MCF 10A (cell line): Measurements from ENCODE around the gene GMDS. TPM values are rescaled to one million over a fixed set of nuclear protein-coding genes. Genes with fewer than 3 reads are reported as not detected.

Experiments used
- BruUV-seq: library from RNA; stranded (reverse); fragments of 400-500 nt; replicated peaks from 2 replicates; lab custom pipeline; 2021; lab: Mats Ljungman, UMichigan
- CTCF ChIA-PET: fragments of 300-600 bp; sonication (Branson Sonifier 250); formaldehyde crosslinking; extraction: SDS; loops from one replicate; lab custom pipeline; 2021; ENCODE audit warnings: antibody characterized with exemption, inconsistent platforms; lab: Yijun Ruan, JAX
- POLR2A ChIA-PET: fragments of 300-600, 350-650 bp; sonication (Branson Sonifier 250); formaldehyde crosslinking; extraction: SDS; loops from one replicate; lab custom pipeline; 2020; ENCODE audit warnings: antibody characterized with exemption, inconsistent platforms; lab: Yijun Ruan, JAX
- DNase-seq: peaks from one replicate; pipeline ENCODE4 v3.0.0-alpha.2; 2018; ENCODE audit not compliant: unreplicated experiment
- H3K27ac Mint-ChIP-seq: one replicate; pipeline ENCODE4 v1.8.0; 2022; ENCODE audit warnings: mild to moderate bottlenecking, low read depth, mixed read lengths; ENCODE audit not compliant: unreplicated experiment
- H3K27me3 Mint-ChIP-seq: one replicate; pipeline ENCODE4 v1.8.0; 2022; ENCODE audit warnings: mixed read lengths; ENCODE audit not compliant: insufficient read depth, unreplicated experiment
- H3K36me3 Mint-ChIP-seq: one replicate; pipeline ENCODE4 v1.8.0; 2022; ENCODE audit warnings: mild to moderate bottlenecking, moderate library complexity, mixed read lengths; ENCODE audit not compliant: insufficient read depth, unreplicated experiment
- H3K4me1 Mint-ChIP-seq: one replicate; pipeline ENCODE4 v1.8.0; 2022; ENCODE audit warnings: mixed read lengths; ENCODE audit not compliant: insufficient read depth, unreplicated experiment
- H3K4me3 Mint-ChIP-seq: one replicate; pipeline ENCODE4 v1.8.0; 2022; ENCODE audit warnings: mild to moderate bottlenecking, moderate library complexity, mixed read lengths; ENCODE audit not compliant: unreplicated experiment
- H3K9me3 Mint-ChIP-seq: one replicate; pipeline ENCODE4 v1.8.0; 2022; ENCODE audit warnings: mixed read lengths; ENCODE audit not compliant: unreplicated experiment
- intact Hi-C: fragments of 100-400 bp; cut with micrococcal nuclease; formaldehyde crosslinking; loops from 2 replicates; pipeline ENCODE4 v1.14.1; 2022
- total RNA-seq: library from RNA; stranded (reverse); gene quantifications from 2 replicates; pipeline ENCODE4 v1.2.3, GENCODE V29; 2022
- TF ChIP-seq, protein P1 (sequence below): fragments of 200-600 bp; IDR thresholded peaks from one replicate; pipeline ENCODE4 v1.8.0; 2022; ENCODE audit warnings: antibody characterized with exemption, mild to moderate bottlenecking; ENCODE audit not compliant: unreplicated experiment

GMDS gene
- total RNA-seq, 1 experiment from 2014 or later: 24.9 TPM

- Mint-ChIP-seq H3K4me3 (no peak overlapping the region), H3K36me3 (no peaks in the 10 kb centered on the region), H3K9me3 (no peaks in the 10 kb centered on the region), H3K27me3 (no peaks in the 10 kb centered on the region), H3K4me1 (no peaks in the 10 kb centered on the region), H3K27ac (no peak overlapping the region)
- ChIA-PET CTCF (interaction anchor here (1.3 kb wide), 1 partner anchor 9 kb away, joined by 5 read pairs; no protein-coding TSS in a partner anchor), POLR2A (no interaction called here)
- DNase-seq: no peak
- BruUV-seq: no TSS peak
- TF ChIP-seq, protein P1, sequence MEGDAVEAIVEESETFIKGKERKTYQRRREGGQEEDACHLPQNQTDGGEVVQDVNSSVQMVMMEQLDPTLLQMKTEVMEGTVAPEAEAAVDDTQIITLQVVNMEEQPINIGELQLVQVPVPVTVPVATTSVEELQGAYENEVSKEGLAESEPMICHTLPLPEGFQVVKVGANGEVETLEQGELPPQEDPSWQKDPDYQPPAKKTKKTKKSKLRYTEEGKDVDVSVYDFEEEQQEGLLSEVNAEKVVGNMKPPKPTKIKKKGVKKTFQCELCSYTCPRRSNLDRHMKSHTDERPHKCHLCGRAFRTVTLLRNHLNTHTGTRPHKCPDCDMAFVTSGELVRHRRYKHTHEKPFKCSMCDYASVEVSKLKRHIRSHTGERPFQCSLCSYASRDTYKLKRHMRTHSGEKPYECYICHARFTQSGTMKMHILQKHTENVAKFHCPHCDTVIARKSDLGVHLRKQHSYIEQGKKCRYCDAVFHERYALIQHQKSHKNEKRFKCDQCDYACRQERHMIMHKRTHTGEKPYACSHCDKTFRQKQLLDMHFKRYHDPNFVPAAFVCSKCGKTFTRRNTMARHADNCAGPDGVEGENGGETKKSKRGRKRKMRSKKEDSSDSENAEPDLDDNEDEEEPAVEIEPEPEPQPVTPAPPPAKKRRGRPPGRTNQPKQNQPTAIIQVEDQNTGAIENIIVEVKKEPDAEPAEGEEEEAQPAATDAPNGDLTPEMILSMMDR: no peak
- intact Hi-C loops: no loop called here
Observed at GRCh38 chr6:1929931-1930330, 315.5 kb downstream of the GMDS start.

- H3K4me3 Mint-ChIP-seq: no peak overlapping the region
- H3K27ac Mint-ChIP-seq: no peak overlapping the region
- no peaks in the 10 kb centered on the region for H3K9me3 Mint-ChIP-seq
- BruUV-seq: no TSS peak
- H3K27me3 Mint-ChIP-seq: no peaks in the 10 kb centered on the region
- no peak for DNase-seq
- intact Hi-C loops: no loop called here
- POLR2A ChIA-PET: interaction anchor here (0.6 kb wide), 1 partner anchor 130 kb away, joined by 3 read pairs; no protein-coding TSS in a partner anchor
- TF ChIP-seq, protein P1: no peak
- CTCF ChIA-PET: no interaction called here
- H3K36me3 Mint-ChIP-seq: no peaks in the 10 kb centered on the region
- H3K4me1 Mint-ChIP-seq: no peaks in the 10 kb centered on the region
Observed at GRCh38 chr6:1925743-1926430, 319.5 kb downstream of the GMDS start.

- intact Hi-C loops: no loop called here
- H3K4me1 Mint-ChIP-seq: no peaks in the 10 kb centered on the region
- no peak for DNase-seq
- no peak overlapping the region for H3K27ac Mint-ChIP-seq
- no peaks in the 10 kb centered on the region for H3K27me3 Mint-ChIP-seq
- H3K9me3 Mint-ChIP-seq: no peaks in the 10 kb centered on the region
- no peak overlapping the region for H3K4me3 Mint-ChIP-seq
- POLR2A ChIA-PET: no interaction called here
- no peaks in the 10 kb centered on the region for H3K36me3 Mint-ChIP-seq
- TF ChIP-seq, protein P1: no peak
- no TSS peak for BruUV-seq
- CTCF ChIA-PET: interaction anchor here (0.6 kb wide), 1 partner anchor 137 kb away, joined by 4 read pairs; no protein-coding TSS in a partner anchor
Observed at GRCh38 chr6:1923449-1923848, 322.0 kb downstream of the GMDS start.

- POLR2A ChIA-PET: interaction anchor here (2.3 kb wide), 1 partner anchor 15 kb away, joined by 6 read pairs; no protein-coding TSS in a partner anchor
- H3K4me1 Mint-ChIP-seq: peaks cover 14% of the 10 kb centered on the region
- H3K36me3 Mint-ChIP-seq: no peaks in the 10 kb centered on the region
- DNase-seq: peak; percentile 75
- H3K27me3 Mint-ChIP-seq: no peaks in the 10 kb centered on the region
- H3K9me3 Mint-ChIP-seq: no peaks in the 10 kb centered on the region
- no TSS peak for BruUV-seq
- TF ChIP-seq, protein P1: no peak
- intact Hi-C loops: no loop called here
- H3K27ac Mint-ChIP-seq: peak overlapping the region; percentile 50
- H3K4me3 Mint-ChIP-seq: no peak overlapping the region
- CTCF ChIA-PET: interaction anchor here (1.0 kb wide), 1 partner anchor 187 kb away, joined by 3 read pairs; no protein-coding TSS in a partner anchor
Observed at GRCh38 chr6:1917626-1918371, 327.6 kb downstream of the GMDS start.
